Heart left ventricle (tissue), 16 donors: Measurements from ENCODE around the gene NTRK3. TPM values are rescaled to one million over a fixed set of nuclear protein-coding genes. Genes with fewer than 3 reads are reported as not detected.

Experiments
- ATAC-seq, 4 donors: fragments of 200-7000 bp; cut with Tn5 transposase; one replicate each; pipeline ENCODE4 v1.9.1; 2020 to 2022; ENCODE audit warnings: moderate library complexity in 4 of 4, mild to moderate bottlenecking in 3 of 4, moderate number of reproducible peaks in 1 of 4
- DNase-seq, 5 donors: peaks; one replicate each; pipeline ENCODE4 v3.0.0-alpha.2; 2020
- H3K27ac ChIP-seq, 12 donors: fragments of 200-600 bp; sonication (generic) in 4 of 12; one replicate each; pipeline versions ENCODE4 v1.5.0 to v1.8.0; 2016 to 2022; ENCODE audit warnings: mild to moderate bottlenecking in 2 of 12
- H3K27me3 ChIP-seq, 9 donors: fragments of 200-600 bp; sonication (generic) in 2 of 9; one replicate each; pipeline versions ENCODE4 v1.5.1 to v1.8.0; 2016 to 2022; ENCODE audit warnings: mild to moderate bottlenecking in 3 of 9
- H3K36me3 ChIP-seq, 9 donors: fragments of 200-600 bp; sonication (generic) in 2 of 9; one replicate each; pipeline versions ENCODE4 v1.5.0 to v1.8.0; 2018 to 2022; ENCODE audit warnings: mild to moderate bottlenecking in 2 of 9
- H3K4me1 ChIP-seq, 12 donors: fragments of 200-600 bp; sonication (generic) in 4 of 12; one replicate each; pipeline versions ENCODE4 v1.5.0 to v1.8.0; 2016 to 2022; ENCODE audit warnings: mild to moderate bottlenecking in 3 of 12
- H3K4me3 ChIP-seq, 12 donors: fragments of 200-600 bp; sonication (generic) in 4 of 12; one replicate each; pipeline versions ENCODE4 v1.5.0 to v1.8.0; 2017 to 2022; ENCODE audit warnings: mild to moderate bottlenecking in 9 of 12, moderate library complexity in 4 of 12
- H3K9me3 ChIP-seq, 12 donors: fragments of 200-600 bp; sonication (generic) in 4 of 12; one replicate each; pipeline versions ENCODE4 v1.5.0 to v1.8.0; 2016 to 2022; ENCODE audit warnings: mild to moderate bottlenecking in 1 of 12
- CTCF ChIP-seq, 12 donors: fragments of 200-600 bp; sonication (generic) in 4 of 12; IDR thresholded peaks; one replicate each; pipeline versions ENCODE4 v1.5.0 to v1.8.0; 2018 to 2022; ENCODE audit warnings: antibody characterized with exemption in 12 of 12, mild to moderate bottlenecking in 5 of 12
- POLR2A ChIP-seq, 2 donors: fragments of 450-650 bp; IDR thresholded peaks; one replicate each; pipeline ENCODE4 v1.6.1; 2017; ENCODE audit warnings: antibody characterized with exemption in 2 of 2, mild to moderate bottlenecking in 2 of 2, moderate library complexity in 2 of 2
- WGBS, 4 donors: extraction: QIAGEN DNeasy Blood & Tissue Kit in 2 of 4; methylation state at CpG; one replicate each; pipeline versions ENCODE4 v1.1.5 to v1.1.7; 2013 to 2018; 5-methylcytosine and 5-hydroxymethylcytosine counted together
- intact Hi-C, 10 donors: fragments of 100-400 bp; cut with DNase I; formaldehyde crosslinking; loops; one replicate each; pipeline versions ENCODE4 v1.11.1 to v1.14.2; 2022
- polyA plus RNA-seq, 2 donors: library from polyadenylated mRNA; stranded (reverse); fragments of 200-250 nt; gene quantifications; one replicate each; pipeline ENCODE4 v1.2.3, GENCODE V29; 2013
- total RNA-seq, 9 donors: library from RNA; depleted of rRNA in 2 of 9; stranded (reverse); fragments of >200 nt in 2 of 9; fragmentation: NEBNext Ultra II Directional in 3 of 9; extraction: Animal tissue kit (Norgen Biotek cat#: 25700) in 3 of 9; gene quantifications; one replicate each; pipeline versions ENCODE4 v1.1.0 to v1.2.4, GENCODE V29; 2016 to 2023
- donor health status: ischemic (EF 13 %, LVEDD 7.1; RV severe dilation, severe dysfunction).
- donor health status: healthy with polysubstance abuse.
- donor health status: DM: no; HTN: yes; CAD: no.
- donor health status: DM: no; HTN: no; CAD: no.
- donor health status: ischemic (EF 25% LVEDD 6.9; RV normal size, moderate dysfunction).
- donor health status: ischemic (EF 25% LVEDD 5.7; RV mildly dilated, moderate dysfunction).
- donor health status: healthy.
- donor health status: DM: yes; HTN: yes; CAD: no.
- donor health status: ischemic (EF 35%, LVEDD 5.7; RV mildly dilated, moderate dysfunction).
- donor health status: nonischemic (EF 11% LVEDD 7.7; RV severe dilation, severe dysfunction).
- donor health status: DM: yes; HTN: yes; CAD: no.
- donor health status: PGD.
- donor health status: ischemic (EF 29% LVEDD 5.4; RV normal size, mild dysfunction).
- donor health status: nonischemic (EF 23%, LVEDD 6.1; RV moderate dilation, normal function).

The NTRK3 gene
- total and polyA plus RNA-seq, 11 donors, result 0.53 to 6.8 (median 2.0) TPM

GRCh38 chr15:87944050-87944449, 312.5 kb downstream of the NTRK3 start:
- H3K36me3 ChIP-seq, result no peaks in the 10 kb centered on the region
- DNase-seq, result no peak
- H3K27me3 ChIP-seq, result no peaks in the 10 kb centered on the region
- no peak overlapping the region for H3K4me3 ChIP-seq
- no peaks in the 10 kb centered on the region for H3K9me3 ChIP-seq
- peaks cover 0 to 26% (median 6%) of the 10 kb centered on the region in 12 donors for H3K4me1 ChIP-seq
- intact Hi-C loops, result loop anchor here in 1 of 10 donors (10.0 kb wide), 1 partner anchor 269 kb away; no protein-coding TSS in a partner anchor
- ATAC-seq, result no peak
- TF ChIP-seq POLR2A (IDR thresholded peaks at IDR 0.05) (no peak), CTCF (IDR thresholded peaks at IDR 0.05) (no peak)
- peak overlapping the region in 6 of 12 donors; percentile 15 to 41 (median 24) for H3K27ac ChIP-seq
- WGBS, 4 donors, result 66 to 84% (median 72%) methylated on average over 3 of the region's 3 CpGs

- intact Hi-C loops, result loop anchor here in 1 of 10 donors (10.0 kb wide), 1 partner anchor 269 kb away; no protein-coding TSS in a partner anchor
- Histone ChIP-seq H3K9me3 (no peaks in the 10 kb centered on the region), H3K4me3 (no peak overlapping the region), H3K27me3 (no peaks in the 10 kb centered on the region), H3K4me1 (peaks cover 0 to 22% (median 5%) of the 10 kb centered on the region in 12 donors), H3K27ac (peak overlapping the region in 1 of 12 donors; percentile 41), H3K36me3 (no peaks in the 10 kb centered on the region)
- WGBS, 4 donors, result 45 to 62% (median 57%) methylated on average over 3 of the region's 3 CpGs
- TF ChIP-seq CTCF (IDR thresholded peaks at IDR 0.05) (no peak), POLR2A (IDR thresholded peaks at IDR 0.05) (no peak)
- no peak for DNase-seq
- ATAC-seq, result no peak
Measured at GRCh38 chr15:87943626-87944025, 312.9 kb downstream of the NTRK3 start.

DNA sequence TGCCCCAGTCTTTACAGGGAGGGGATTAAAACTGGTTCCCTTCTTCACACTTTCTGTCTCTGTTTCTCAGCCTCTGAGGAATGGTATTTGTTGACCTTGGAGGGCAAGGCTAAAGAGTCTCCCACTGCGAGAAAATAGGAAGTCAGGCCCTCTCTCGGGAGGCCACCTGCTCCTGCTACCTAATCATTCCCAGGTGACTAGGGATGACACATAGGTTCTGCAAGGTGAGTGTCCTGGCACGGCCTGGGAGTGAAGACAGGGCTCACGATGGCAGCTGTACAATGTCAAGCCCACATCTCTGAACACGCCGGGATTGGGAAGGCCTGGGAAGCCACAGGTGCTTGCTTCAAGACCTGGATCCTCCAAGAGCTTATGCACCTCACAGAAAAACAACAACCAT, 314.2 kb downstream of the NTRK3 start:
- Histone ChIP-seq H3K4me3 (no peak overlapping the region), H3K36me3 (no peaks in the 10 kb centered on the region), H3K27me3 (no peaks in the 10 kb centered on the region), H3K4me1 (peaks cover 0 to 22% (median 5%) of the 10 kb centered on the region in 12 donors), H3K9me3 (no peaks in the 10 kb centered on the region), H3K27ac (no peak overlapping the region)
- ATAC-seq (no peak), DNase-seq (no peak)
- TF ChIP-seq POLR2A (IDR thresholded peaks at IDR 0.05) (no peak), CTCF (IDR thresholded peaks at IDR 0.05) (no peak)
- intact Hi-C loops, result loop anchor here in 1 of 10 donors (10.0 kb wide), 1 partner anchor 268 kb away; no protein-coding TSS in a partner anchor
- WGBS, 4 donors, result 71 to 85% (median 81%) methylated on average over 2 to 6 of the region's 6 CpGs

DNA sequence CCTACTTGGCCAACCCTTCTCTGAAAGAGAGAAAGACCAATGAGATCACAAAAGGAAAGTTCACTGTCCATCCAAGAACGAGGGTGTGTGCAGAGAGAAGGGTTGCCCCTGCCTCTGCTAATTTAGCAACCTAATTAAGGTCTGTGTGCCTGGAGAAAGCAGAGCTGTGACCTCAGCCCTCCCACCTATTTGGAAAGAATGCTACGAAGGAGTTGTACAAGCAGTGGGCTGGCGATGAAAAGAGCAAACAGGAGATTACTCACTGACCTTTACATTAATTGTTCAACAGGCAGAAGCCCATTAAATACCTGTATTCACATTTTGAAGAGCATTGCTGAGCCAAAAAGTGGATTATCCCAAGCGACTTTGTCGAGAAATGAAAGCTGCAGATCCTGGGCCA, 314.9 kb downstream of the NTRK3 start:
- H3K27ac ChIP-seq, result no peak overlapping the region
- H3K4me1 ChIP-seq, result peaks cover 0 to 22% (median 5%) of the 10 kb centered on the region in 12 donors
- no peak overlapping the region for H3K4me3 ChIP-seq
- intact Hi-C loops, result loop anchor here in 1 of 10 donors (10.0 kb wide), 1 partner anchor 267 kb away; no protein-coding TSS in a partner anchor
- no peak for TF ChIP-seq POLR2A (IDR thresholded peaks at IDR 0.05)
- TF ChIP-seq CTCF (IDR thresholded peaks at IDR 0.05), result no peak
- no peaks in the 10 kb centered on the region for H3K9me3 ChIP-seq
- no peak for ATAC-seq
- WGBS, 4 donors, result 73 to 86% (median 77%) methylated on average over 5 of the region's 5 CpGs
- no peaks in the 10 kb centered on the region for H3K36me3 ChIP-seq
- no peaks in the 10 kb centered on the region for H3K27me3 ChIP-seq
- no peak for DNase-seq
